Right lobe of liver (tissue), 4 donors: ENCODE results near the gene PAFAH1B2.

Experiments
- CTCF ChIP-seq, 4 donors: fragments of 200-600 bp in 3 of 4; fragments of 450-650 bp in 1 of 4; IDR thresholded peaks; one replicate each; pipeline versions ENCODE4 v1.5.1 to v1.8.0; 2016 to 2022; ENCODE audit warnings: antibody characterized with exemption in 4 of 4, mild to moderate bottlenecking in 2 of 4
- POLR2A ChIP-seq: fragments of 450-650 bp; IDR thresholded peaks from one replicate; pipeline ENCODE4 v1.6.1; 2017; ENCODE audit warnings: antibody characterized with exemption, mild to moderate bottlenecking
- donor health status: DM: no; HTN: no; CAD: no.
- donor health status: DM: no; HTN: no; CAD: no.
- donor health status: DM: no; HTN: yes; CAD: no.

GRCh38 chr11:117185736-117186430, 41.8 kb downstream of the PAFAH1B2 start:
- no peak for TF ChIP-seq POLR2A
- no peak for TF ChIP-seq CTCF (IDR thresholded peaks at IDR 0.05)
